Prostate gland (tissue), 2 donors: ENCODE measurements around the gene NUBPL. TPM values are rescaled to one million over a fixed set of nuclear protein-coding genes. Genes with fewer than 3 reads are reported as not detected.
"Not testable (repeated sequence)": the region's sequence is repeated elsewhere in the genome, so short reads cannot be mapped to it uniquely, and the experiment has no call there.

Source experiments
- DNase-seq: peaks from one replicate; pipeline ENCODE4 v3.0.0-alpha.2; 2019; ENCODE audit warnings: low spot score
- H3K27ac ChIP-seq, 2 donors: fragments of 200-600 bp; sonication (generic); 2 replicates each; pipeline ENCODE4 v1.5.1; 2017 to 2019
- H3K27me3 ChIP-seq: fragments of 200-600 bp; sonication (generic); replicated peaks from 2 replicates; pipeline ENCODE4 v1.5.1; 2019; ENCODE audit not compliant: insufficient read depth
- H3K36me3 ChIP-seq, 2 donors: fragments of 200-600 bp; sonication (generic); 1 replicate in 1 of 2; 2 replicates in 1 of 2; pipeline versions ENCODE4 v1.5.1 to v1.8.1; 2017 to 2019
- H3K4me1 ChIP-seq: fragments of 200-600 bp; sonication (generic); replicated peaks from 2 replicates; pipeline ENCODE4 v1.5.1; 2019
- H3K4me3 ChIP-seq, 2 donors: fragments of 200-600 bp; sonication (generic); 2 replicates each; pipeline ENCODE4 v1.5.1; 2017 to 2019
- H3K9me3 ChIP-seq: fragments of 200-600 bp; sonication (generic); 2 replicates; pipeline ENCODE4 v1.5.1; 2017
- POLR2A ChIP-seq: fragments of 450-650 bp; IDR thresholded peaks from one replicate; pipeline ENCODE4 v1.6.1; 2016; ENCODE audit warnings: antibody characterized with exemption, mild to moderate bottlenecking
- POLR2AphosphoS5 ChIP-seq: sonication (generic); formaldehyde crosslinking; IDR thresholded peaks from one replicate; pipeline ENCODE4 v1.6.1; 2017; ENCODE audit warnings: antibody characterized with exemption
- WGBS: methylation state at CpG from one replicate; pipeline ENCODE4 v1.1.5; 2018; 5-methylcytosine and 5-hydroxymethylcytosine counted together
- intact Hi-C: fragments of 100-400 bp; cut with DNase I; formaldehyde crosslinking; loops from one replicate; pipeline ENCODE4 v1.14.2; 2022
- total RNA-seq, 2 donors: library from RNA; depleted of rRNA; stranded (reverse); fragments of >200 nt; gene quantifications; one replicate each; pipeline ENCODE4 v1.1.0, GENCODE V29; 2016
- TF ChIP-seq, protein P1 (sequence below), 4 experiments: fragments of 200-600 bp in 2 of 4; fragments of 450-650 bp in 2 of 4; sonication (generic) in 2 of 4; IDR thresholded peaks; 1 replicate in 3 of 4; 2 replicates in 1 of 4; pipeline ENCODE4 v1.5.1; 2016 to 2019; ENCODE audit warnings: antibody characterized with exemption in 4 of 4, mild to moderate bottlenecking in 2 of 4, moderate library complexity in 2 of 4

The NUBPL gene
- total RNA-seq, 2 donors from 2014 or later = 6.5 to 12.1 TPM

GRCh38 chr14:31843361-31844091 is 282.3 kb downstream of the NUBPL start:
- no peak for DNase-seq
- no peaks in the 10 kb centered on the region for H3K27me3 ChIP-seq
- 89% methylated on average over 1 of the region's 1 CpG for WGBS
- H3K27ac ChIP-seq = no peak overlapping the region
- no peaks in the 10 kb centered on the region for H3K36me3 ChIP-seq
- H3K4me1 ChIP-seq = no peaks in the 10 kb centered on the region
- TF ChIP-seq POLR2AphosphoS5 = no peak
- TF ChIP-seq, protein P1, sequence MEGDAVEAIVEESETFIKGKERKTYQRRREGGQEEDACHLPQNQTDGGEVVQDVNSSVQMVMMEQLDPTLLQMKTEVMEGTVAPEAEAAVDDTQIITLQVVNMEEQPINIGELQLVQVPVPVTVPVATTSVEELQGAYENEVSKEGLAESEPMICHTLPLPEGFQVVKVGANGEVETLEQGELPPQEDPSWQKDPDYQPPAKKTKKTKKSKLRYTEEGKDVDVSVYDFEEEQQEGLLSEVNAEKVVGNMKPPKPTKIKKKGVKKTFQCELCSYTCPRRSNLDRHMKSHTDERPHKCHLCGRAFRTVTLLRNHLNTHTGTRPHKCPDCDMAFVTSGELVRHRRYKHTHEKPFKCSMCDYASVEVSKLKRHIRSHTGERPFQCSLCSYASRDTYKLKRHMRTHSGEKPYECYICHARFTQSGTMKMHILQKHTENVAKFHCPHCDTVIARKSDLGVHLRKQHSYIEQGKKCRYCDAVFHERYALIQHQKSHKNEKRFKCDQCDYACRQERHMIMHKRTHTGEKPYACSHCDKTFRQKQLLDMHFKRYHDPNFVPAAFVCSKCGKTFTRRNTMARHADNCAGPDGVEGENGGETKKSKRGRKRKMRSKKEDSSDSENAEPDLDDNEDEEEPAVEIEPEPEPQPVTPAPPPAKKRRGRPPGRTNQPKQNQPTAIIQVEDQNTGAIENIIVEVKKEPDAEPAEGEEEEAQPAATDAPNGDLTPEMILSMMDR (IDR thresholded peaks at IDR 0.05) = no peak
- no peak for TF ChIP-seq POLR2A
- no peak overlapping the region for H3K4me3 ChIP-seq
- intact Hi-C loops = no loop called here
- H3K9me3 ChIP-seq = no peaks in the 10 kb centered on the region

DNA sequence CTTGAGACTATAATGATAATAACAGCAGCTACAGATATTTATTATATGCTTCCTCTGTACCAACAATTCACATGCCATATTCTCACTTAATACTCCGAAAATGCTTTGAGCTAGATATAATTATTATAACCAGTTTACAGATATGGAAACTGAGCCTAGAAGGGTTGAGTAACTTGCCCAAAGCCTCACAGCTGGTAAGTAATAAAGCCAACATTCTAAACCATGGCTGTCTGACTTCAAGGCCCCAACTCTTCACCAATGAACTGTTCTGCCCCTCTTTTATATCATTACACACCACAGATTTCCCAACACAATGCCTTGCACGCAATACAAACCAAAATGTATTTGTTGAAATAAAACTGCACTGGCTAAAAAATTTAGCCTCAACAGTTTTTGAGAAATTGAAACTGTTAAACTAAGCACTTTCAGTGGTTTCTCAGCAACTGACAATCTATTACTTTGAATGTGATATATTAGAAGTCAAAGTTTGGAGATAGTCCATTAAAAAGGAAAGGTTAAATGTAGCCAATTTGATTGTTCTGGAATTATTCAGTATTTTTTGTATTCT is 293.4 kb downstream of the NUBPL start:
- DNase-seq = no peak
- H3K27me3 ChIP-seq = no peaks in the 10 kb centered on the region
- no peak overlapping the region for H3K27ac ChIP-seq
- H3K4me1 ChIP-seq = no peaks in the 10 kb centered on the region
- no peaks in the 10 kb centered on the region for H3K36me3 ChIP-seq
- no peaks in the 10 kb centered on the region for H3K9me3 ChIP-seq
- intact Hi-C loops = no loop called here
- H3K4me3 ChIP-seq = no peak overlapping the region
- WGBS = 88% methylated on average over 2 of the region's 2 CpGs
- no peak for TF ChIP-seq POLR2AphosphoS5
- no peak for TF ChIP-seq POLR2A
- TF ChIP-seq, protein P1 (IDR thresholded peaks at IDR 0.05) = no peak

DNA sequence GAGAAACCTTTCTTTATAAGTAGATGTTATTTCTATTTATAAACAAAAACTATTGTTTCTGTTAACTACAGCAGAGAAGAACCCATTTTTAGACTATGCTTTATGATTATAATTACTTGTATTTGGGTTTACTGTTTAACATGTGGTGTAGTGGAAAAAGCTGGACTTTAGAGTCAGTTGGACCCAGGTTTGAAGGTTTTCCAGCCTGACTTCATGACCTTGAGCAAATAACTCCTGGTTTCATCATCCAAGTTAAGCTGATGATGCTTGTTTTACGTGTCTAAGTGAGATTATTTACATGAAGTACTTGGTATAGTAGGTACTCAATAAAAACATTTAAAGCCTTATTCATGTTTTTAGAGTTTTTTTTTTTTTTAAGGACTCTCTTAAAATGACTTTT is 294.1 kb downstream of the NUBPL start:
- intact Hi-C loops = no loop called here
- H3K9me3 ChIP-seq = no peaks in the 10 kb centered on the region
- TF ChIP-seq POLR2A = no peak
- no peak for TF ChIP-seq POLR2AphosphoS5
- TF ChIP-seq, protein P1 (IDR thresholded peaks at IDR 0.05) = no peak
- WGBS = 92% methylated on average over 1 of the region's 1 CpG
- no peak for DNase-seq
- H3K27me3 ChIP-seq = no peaks in the 10 kb centered on the region
- H3K36me3 ChIP-seq = no peaks in the 10 kb centered on the region
- no peak overlapping the region for H3K4me3 ChIP-seq
- H3K4me1 ChIP-seq = no peaks in the 10 kb centered on the region
- no peak overlapping the region for H3K27ac ChIP-seq

- not testable (repeated sequence) for H3K9me3 ChIP-seq, H3K4me3 ChIP-seq
- WGBS = 98% methylated on average over 2 of the region's 2 CpGs
Measured at GRCh38 chr14:31856003-31856402, 294.8 kb downstream of the NUBPL start.

DNA sequence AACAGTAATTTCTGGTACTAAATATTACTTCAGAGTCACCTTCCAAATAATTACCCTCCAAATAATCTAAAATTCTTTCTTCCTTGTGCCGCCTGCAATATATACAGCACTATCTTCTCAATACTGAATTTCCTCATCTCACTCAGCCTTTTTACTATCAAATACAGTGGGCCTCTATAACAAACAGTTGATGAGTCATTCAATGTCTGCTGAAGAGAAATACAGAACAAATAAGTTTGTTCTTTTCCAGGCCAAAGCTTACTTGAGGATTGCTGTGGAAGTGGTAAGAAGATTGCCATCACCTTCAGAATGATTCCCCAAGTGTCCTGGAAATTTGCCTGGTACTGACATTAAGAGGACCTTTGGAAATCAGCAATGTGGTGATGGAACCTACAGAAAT is 297.7 kb downstream of the NUBPL start:
- H3K4me3 ChIP-seq = no peak overlapping the region
- no peaks in the 10 kb centered on the region for H3K27me3 ChIP-seq
- no peaks in the 10 kb centered on the region for H3K36me3 ChIP-seq
- WGBS = 70% methylated on average over 1 of the region's 1 CpG
- no peaks in the 10 kb centered on the region for H3K4me1 ChIP-seq
- no peak for TF ChIP-seq POLR2AphosphoS5
- no peak for TF ChIP-seq POLR2A
- TF ChIP-seq, protein P1 (IDR thresholded peaks at IDR 0.05) = no peak
- no peak for DNase-seq
- no peak overlapping the region for H3K27ac ChIP-seq
- no peaks in the 10 kb centered on the region for H3K9me3 ChIP-seq
- intact Hi-C loops = no loop called here

More at GRCh38 chr14:31856003-31856402, 294.8 kb downstream of the NUBPL start:
- intact Hi-C loops, H3K27me3 ChIP-seq, H3K27ac ChIP-seq, DNase-seq, H3K36me3 ChIP-seq, H3K4me1 ChIP-seq: not testable (repeated sequence)
